Measurements from ENCODE around the gene CCDC172.

Gene CCDC172

GRCh38 chr10:116395223-116395985 is 71.2 kb downstream of the CCDC172 start:
- POLR2A ChIA-PET = no interaction called here
- no peak for DNase-seq (ENCODE audit: extremely low spot score)
- TF ChIP-seq CTCF (IDR thresholded peaks at IDR 0.05; ENCODE audit: control extremely low read depth, extremely low read depth, low read depth, missing control alignments) = no peak
- CTCF ChIA-PET = interaction anchor here (1.6 kb wide), 1 partner anchor 10 kb away, joined by 5 read pairs; no protein-coding TSS in a partner anchor

GRCh38 chr10:116398224-116398623 is 74.0 kb downstream of the CCDC172 start:
- DNase-seq (ENCODE audit: extremely low spot score) = no peak
- TF ChIP-seq CTCF (IDR thresholded peaks at IDR 0.05; ENCODE audit: control extremely low read depth, extremely low read depth, low read depth, missing control alignments) = no peak
- ChIA-PET CTCF (interaction anchor here (1.7 kb wide), 1 partner anchor 13 kb away, joined by 3 read pairs; no protein-coding TSS in a partner anchor), POLR2A (no interaction called here)

- DNase-seq (ENCODE audit: extremely low spot score) = no peak
- POLR2A ChIA-PET = no interaction called here
- CTCF ChIA-PET = no interaction called here
- TF ChIP-seq CTCF (IDR thresholded peaks at IDR 0.05; ENCODE audit: control extremely low read depth, extremely low read depth, low read depth, missing control alignments) = no peak
These were observed 78.6 kb downstream of the CCDC172 start for GRCh38 chr10:116402858-116403257.

GRCh38 chr10:116403740-116404250 is 79.5 kb downstream of the CCDC172 start:
- CTCF ChIA-PET = no interaction called here
- no peak for TF ChIP-seq CTCF (IDR thresholded peaks at IDR 0.05; ENCODE audit: control extremely low read depth, extremely low read depth, low read depth, missing control alignments)
- POLR2A ChIA-PET = no interaction called here
- DNase-seq (ENCODE audit: extremely low spot score) = no peak

- DNase-seq (ENCODE audit: extremely low spot score) = no peak
- no peak for TF ChIP-seq CTCF (IDR thresholded peaks at IDR 0.05; ENCODE audit: control extremely low read depth, extremely low read depth, low read depth, missing control alignments)
- ChIA-PET CTCF (interaction anchor here (0.9 kb wide), 1 partner anchor 16 kb away, joined by 3 read pairs; no protein-coding TSS in a partner anchor), POLR2A (no interaction called here)
These were observed 84.5 kb downstream of the CCDC172 start for GRCh38 chr10:116408719-116409118.

GRCh38 chr10:116410351-116410750 is 86.1 kb downstream of the CCDC172 start:
- CTCF ChIA-PET = interaction anchor here (1.2 kb wide), 1 partner anchor 12 kb away, joined by 3 read pairs; no protein-coding TSS in a partner anchor
- no peak for TF ChIP-seq CTCF (IDR thresholded peaks at IDR 0.05; ENCODE audit: control extremely low read depth, extremely low read depth, low read depth, missing control alignments)
- no peak for DNase-seq (ENCODE audit: extremely low spot score)
- POLR2A ChIA-PET = no interaction called here
